Epithelial cell of proximal tubule (primary cell): ENCODE data around the gene RNF220. TPM values are rescaled to one million over a fixed set of nuclear protein-coding genes. Genes with fewer than 3 reads are reported as not detected.
"Not testable (repeated sequence)": the region's sequence is repeated elsewhere in the genome, so short reads cannot be mapped to it uniquely, and the experiment has no call there.

ENCODE experiments used
- DNase-seq: peaks from one replicate; pipeline ENCODE4 v3.0.0-alpha.2; 2011; ENCODE audit warnings: low read depth
- H3K4me3 ChIP-seq: 2 replicates; pipeline ENCODE4 v1.5.1; 2011; ENCODE audit warnings: low read depth, mild to moderate bottlenecking, low read length
- CTCF ChIP-seq: conservative IDR thresholded peaks from 2 replicates; pipeline ENCODE4 v1.5.1; 2012; ENCODE audit warnings: low read depth, mild to moderate bottlenecking, low read length
- total RNA-seq: library from RNA; depleted of rRNA; stranded (reverse); fragments of >200 nt; gene quantifications from 2 replicates; pipeline ENCODE4 v1.2.3, GENCODE V29; 2015

Gene RNF220
- total RNA-seq, 1 donor from 2014 or later = 152 TPM

- H3K4me3 ChIP-seq = no peak overlapping the region
Observed at GRCh38 chr1:44661781-44662682, 257.0 kb downstream of the RNF220 start.

GRCh38 chr1:44662683-44663030 is 257.6 kb downstream of the RNF220 start:
- DNase-seq = no peak
- no peak for TF ChIP-seq CTCF
- no peak overlapping the region for H3K4me3 ChIP-seq

More at GRCh38 chr1:44661781-44662682, 257.0 kb downstream of the RNF220 start:
- DNase-seq = no peak
- no peak for TF ChIP-seq CTCF

GRCh38 chr1:44663417-44663816 is 258.4 kb downstream of the RNF220 start:
- H3K4me3 ChIP-seq = no peak overlapping the region
- no peak for DNase-seq
- TF ChIP-seq CTCF = no peak

GRCh38 chr1:44664730-44665370 is 259.8 kb downstream of the RNF220 start:
- no peak overlapping the region for H3K4me3 ChIP-seq
- DNase-seq = no peak
- TF ChIP-seq CTCF = no peak

- not testable (repeated sequence) for H3K4me3 ChIP-seq
Observed at GRCh38 chr1:44666719-44667118, 261.7 kb downstream of the RNF220 start.

GRCh38 chr1:44670751-44671640 is 265.9 kb downstream of the RNF220 start:
- no peak for TF ChIP-seq CTCF
- DNase-seq = no peak

More at GRCh38 chr1:44666719-44667118, 261.7 kb downstream of the RNF220 start:
- DNase-seq = not testable (repeated sequence)

More at GRCh38 chr1:44670751-44671640, 265.9 kb downstream of the RNF220 start:
- no peak overlapping the region for H3K4me3 ChIP-seq
